GM18505 (cell line): ENCODE results near the gene ANKLE1.
A peak's percentile ranks its signal among the peaks of the same experiment; 100 is the strongest.

Source experiments
- ATAC-seq: cut with Tn5 transposase; IDR thresholded peaks from one replicate; pipeline ENCODE4 v1.9.1; 2021; ENCODE audit not compliant: unreplicated experiment
- POLR2A ChIP-seq: IDR thresholded peaks from 4 replicates; pipeline ENCODE4 v1.6.1; 2011; ENCODE audit warnings: borderline replicate concordance; ENCODE audit not compliant: insufficient read depth, insufficient read length; ENCODE audit errors: extremely low read depth

Gene ANKLE1

DNA sequence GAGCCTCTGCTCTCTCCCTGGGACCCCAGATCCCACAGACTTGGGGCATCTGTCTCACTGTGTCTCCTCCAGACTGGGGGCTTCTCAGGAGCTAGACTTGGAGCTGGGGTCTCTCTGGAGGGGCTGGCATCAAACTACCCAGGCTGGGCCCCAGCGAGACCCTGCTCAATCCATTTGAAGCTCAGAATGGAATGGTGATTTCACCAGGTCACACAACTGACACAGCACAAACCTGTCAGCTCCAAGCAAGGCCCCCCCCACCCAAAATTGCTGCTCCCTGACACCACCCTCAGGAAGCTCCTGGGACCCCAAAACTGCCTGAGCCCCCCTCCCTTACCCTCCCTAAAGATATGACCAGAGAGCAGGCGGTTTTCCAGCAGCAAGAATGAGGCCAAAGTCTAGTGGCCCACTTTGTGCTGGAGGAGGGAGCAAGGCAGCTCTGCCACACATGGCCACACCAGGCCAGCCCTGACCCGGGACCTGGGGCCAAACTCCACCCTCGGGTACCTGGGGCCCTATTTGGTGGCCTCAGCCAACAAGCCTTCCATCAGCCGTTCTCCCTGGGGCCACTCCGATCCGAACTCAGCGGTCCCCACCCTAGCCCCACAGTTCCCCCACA is 38.4 kb upstream of the ANKLE1 start:
- TF ChIP-seq POLR2A, result no peak
- ATAC-seq, result no peak

DNA sequence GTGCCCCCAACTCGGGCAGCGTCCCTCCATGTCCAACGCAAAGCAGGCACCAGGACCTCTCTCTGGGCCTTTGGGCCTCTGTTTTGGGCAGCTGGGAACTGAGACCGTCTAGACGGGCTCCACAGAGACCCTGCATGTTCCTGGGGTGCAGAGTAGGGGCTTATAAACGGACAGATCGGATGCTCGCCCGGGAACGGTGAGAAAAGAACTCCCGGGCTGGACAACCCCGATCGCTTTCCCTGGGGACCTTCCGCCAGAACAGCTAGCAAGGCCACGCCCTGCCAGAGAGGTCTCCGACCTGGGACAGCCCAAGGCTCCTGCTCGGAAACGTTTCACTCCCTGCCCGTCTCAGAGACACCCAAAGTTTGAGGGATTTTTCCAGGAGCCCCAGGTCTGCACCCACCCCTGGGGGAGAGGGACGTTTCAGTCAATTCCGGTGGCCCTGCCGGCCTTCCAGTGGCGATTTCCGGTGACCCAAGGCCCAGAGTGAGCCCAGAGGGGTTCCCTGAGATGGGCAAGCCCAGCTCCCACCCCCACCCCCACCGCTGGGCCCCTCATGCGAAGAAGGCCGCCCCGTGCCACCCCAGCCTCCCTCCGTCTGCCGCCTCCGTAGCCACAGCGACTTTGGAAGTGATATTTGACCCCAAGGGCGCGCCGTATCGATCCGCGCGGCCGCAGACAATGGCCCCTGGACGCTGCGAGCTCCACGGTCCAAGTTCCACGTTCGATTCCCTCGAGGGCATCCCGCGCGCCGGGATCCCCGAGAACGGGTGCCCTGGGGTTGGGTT is 37.7 kb upstream of the ANKLE1 start:
- ATAC-seq, result no peak
- TF ChIP-seq POLR2A, result no peak

DNA sequence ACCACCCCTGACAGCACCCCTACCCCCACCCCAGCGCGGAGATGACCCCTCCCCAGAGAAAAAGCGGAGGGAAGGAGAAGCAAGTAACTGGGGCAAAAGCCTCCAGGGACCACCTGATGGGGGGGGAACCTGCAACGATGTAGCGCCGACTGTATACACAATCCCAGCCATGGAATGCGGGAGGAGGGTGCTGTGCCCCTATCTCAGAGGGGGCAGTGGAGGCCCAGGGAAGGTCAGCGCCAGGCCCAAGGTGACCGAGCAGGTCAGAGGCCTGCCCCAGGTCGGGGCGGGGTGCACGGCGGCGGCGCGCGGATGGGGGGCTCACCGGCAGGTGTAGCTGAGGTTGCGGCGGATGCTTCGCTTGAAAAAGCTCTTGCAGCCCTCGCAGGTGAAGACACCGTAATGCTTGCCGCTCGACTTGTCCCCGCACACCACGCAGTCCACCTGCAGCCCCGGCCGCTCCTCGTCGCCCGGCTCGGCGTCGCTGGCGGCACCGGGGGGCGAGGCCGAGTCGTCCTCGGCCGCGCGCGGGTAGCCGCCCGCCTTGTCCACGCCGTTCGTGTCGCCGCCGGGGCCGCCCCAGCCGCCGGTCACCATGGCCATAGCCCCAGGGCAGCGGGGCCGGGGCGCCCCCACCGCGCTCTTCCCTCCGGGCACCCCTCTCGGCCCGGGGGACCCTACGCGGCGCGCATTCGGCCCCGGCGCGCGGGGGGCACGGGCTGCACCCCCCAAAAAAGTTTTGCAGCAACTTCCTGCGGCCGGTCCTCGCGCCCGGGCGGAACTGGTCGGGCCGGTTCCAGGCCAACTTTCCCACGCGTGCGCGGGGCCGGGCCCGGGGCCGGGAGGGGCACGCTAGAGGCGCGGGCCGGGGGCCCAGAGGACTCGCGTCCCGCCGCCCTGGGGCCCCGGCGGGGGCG is 36.8 kb upstream of the ANKLE1 start:
- TF ChIP-seq POLR2A, result no peak
- peak; percentile 16 for ATAC-seq

DNA sequence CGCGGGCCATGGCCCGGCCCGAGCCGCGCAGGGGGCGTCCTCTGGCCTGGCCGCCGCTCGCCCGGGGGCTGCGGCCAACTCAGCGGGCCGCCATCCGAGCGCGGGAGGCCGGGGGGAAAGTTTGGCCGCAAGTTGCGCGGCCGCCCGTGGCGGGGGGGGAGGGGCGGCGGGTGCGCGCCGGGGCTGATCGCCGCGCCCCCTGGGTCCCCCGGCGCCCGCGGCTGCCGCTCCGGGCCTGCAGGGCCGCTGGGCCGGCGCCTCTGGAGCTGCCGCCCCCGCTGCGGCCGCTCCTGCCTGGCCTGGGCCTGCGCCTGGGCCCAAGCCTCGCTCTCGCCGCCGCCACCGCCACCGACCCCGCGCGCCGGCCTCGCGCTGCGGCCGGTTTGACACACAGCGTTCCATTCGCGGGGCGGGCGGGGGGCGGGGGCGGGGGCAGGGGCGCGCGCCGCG is 36.1 kb upstream of the ANKLE1 start, which contains the start of gene NR2F6:
TSS of gene NR2F6 (minus strand) at position 385 of the 450 bp plus-strand sequence. CDS start 699 bp downstream, outside the sequence.
- peak; percentile 26 for ATAC-seq
- TF ChIP-seq POLR2A, result no peak

DNA sequence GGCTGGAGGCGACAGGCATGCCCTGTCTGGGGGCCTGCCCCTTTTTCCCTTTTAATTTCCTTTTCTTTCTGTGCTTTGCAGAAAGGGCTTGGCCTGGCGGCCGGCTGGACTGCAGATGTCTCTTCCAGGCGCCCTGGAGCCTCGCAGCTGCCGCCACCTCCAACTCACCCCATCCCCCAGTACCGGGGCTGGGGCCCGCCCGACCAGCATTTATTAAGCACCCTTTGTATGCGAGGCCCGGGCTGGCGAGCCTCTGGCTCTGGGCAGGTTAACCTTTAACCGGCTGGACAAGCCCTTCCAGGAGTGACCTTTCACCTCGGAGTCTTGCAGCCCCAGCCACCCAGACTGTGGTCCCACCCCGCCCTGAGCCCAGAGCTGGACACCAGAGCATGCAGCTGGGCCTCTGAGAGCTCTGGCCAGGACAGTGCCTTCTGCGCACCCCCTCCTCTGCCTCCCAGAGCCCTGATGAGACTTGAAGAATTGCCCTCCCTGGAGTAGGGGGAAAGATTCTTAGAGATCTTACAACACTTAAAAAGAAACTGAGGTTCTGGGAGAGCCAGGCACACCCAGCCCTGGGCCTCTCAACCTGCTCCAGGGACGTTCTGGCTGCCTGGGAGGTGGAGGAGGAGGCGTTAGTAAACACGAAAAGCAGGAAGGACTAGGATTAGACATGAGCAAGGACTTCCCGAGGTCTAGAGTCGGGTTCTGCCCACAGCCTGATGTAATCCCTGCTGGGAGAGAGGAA is 34.8 kb upstream of the ANKLE1 start:
- peak; percentile 5 for ATAC-seq

DNA sequence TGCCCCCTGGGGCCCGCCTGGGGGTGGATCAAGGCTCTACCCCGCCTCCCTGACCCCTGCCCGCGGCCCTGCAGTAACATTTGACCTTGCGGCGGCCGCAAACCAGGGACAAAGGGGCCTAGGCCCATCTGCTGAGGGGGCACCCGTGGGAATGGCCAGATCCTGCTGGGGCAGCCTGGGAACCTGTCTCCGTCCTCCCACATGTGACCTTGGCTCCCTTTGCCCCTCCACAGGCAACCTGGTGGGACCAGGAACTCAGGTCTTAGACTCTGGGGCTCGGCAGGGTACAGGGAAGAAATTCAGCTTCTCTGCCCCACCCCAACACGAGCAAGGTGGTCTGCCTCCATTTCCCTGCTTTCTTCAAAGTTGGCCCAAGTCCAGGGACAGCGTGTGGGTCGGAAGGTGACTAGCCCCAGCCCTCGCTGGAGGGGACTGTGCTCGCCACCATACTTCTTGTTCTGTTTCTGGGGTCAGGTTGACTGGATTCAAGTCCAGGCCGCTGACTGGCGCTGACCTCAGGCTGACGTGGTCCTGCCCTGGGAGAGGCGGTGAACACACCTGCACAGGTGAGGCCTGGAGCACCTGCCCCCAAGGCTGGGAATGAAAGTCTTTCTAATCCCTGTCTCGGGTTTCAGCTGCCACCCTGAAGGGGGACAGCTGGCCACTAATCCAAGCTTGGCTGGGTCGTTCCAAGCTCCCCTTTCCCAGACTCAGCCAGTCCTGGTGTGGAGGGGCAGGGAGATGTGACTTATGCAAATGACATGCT is 33.5 kb upstream of the ANKLE1 start:
- no peak for TF ChIP-seq POLR2A
- ATAC-seq, result no peak

More for the DNA sequence above, 34.8 kb upstream of the ANKLE1 start:
- TF ChIP-seq POLR2A, result no peak

DNA sequence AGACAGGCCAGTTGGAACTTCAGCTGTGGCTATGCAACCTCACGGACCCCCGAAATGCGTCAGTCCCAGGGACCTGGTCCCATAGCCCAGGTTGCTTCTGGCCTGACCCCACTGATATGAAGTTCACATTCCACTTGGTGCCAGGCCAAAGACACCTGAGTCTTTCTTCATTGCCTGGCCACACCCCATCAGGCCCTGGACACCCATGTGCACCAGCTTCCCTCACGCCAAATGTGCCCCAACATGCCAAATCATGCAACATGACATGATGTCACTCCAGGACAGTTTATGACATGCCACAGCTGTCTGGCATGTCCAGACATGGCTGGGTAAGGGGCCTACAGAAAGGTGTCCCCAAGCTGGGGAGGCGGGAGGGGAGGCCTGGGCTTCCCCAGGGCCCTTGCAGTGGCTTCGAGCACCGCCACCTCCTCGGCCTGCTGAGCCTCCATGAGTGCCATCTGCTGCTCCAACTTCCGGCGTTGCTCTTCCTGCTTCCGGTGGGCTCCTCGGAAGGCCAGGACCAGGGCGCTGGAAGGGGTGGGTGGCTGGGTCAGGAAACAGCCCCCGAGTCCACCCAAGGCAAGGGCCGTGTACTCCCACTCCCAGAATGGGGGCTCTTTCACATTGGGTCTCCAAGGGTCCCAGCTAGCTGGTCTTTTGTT is 31.7 kb upstream of the ANKLE1 start:
- TF ChIP-seq POLR2A, result no peak
- ATAC-seq, result no peak

DNA sequence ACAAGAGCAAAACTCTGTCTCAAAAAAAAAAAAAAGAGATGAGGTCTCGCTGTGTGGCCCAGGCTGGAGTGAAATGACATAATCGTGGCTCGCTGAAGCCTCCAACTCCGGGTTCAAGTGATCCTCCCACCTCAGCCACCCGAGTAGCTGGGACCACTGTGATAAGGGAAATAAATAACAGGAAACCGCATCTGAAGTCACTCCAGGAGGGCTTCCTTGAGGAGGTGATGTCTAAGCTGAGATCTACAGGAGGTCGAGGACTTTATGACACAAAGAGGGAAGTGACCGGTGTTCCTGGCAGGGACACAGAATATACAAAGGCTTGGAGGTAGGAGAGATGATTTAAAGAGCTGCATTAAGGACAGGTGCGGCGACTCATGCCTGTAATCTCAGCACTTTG is 27.1 kb upstream of the ANKLE1 start:
- TF ChIP-seq POLR2A, result no peak
- ATAC-seq, result no peak

DNA sequence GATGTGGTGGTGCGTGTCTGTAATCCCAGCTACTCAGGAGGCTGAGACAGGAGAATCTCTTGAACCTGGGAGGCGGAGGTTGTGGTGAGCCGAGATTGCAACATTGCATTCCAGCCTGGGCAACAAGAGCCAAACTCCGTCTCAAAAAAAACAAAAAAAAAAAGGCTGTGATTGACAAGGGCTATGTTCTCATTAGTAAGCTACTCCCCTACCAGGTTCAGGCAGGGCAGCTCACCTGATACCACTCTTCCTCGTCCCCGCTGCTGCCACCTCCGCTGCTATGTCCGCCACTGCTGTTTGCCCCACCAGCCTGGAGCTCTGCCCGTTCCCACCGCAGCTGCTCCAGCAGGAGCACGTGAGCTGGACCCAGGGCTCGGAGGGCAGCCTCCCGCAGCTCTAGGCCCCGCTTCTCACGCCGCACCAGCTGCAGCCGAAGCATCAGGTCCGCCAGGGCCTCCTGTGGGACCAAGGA is 26.5 kb upstream of the ANKLE1 start:
- TF ChIP-seq POLR2A, result no peak
- no peak for ATAC-seq

DNA sequence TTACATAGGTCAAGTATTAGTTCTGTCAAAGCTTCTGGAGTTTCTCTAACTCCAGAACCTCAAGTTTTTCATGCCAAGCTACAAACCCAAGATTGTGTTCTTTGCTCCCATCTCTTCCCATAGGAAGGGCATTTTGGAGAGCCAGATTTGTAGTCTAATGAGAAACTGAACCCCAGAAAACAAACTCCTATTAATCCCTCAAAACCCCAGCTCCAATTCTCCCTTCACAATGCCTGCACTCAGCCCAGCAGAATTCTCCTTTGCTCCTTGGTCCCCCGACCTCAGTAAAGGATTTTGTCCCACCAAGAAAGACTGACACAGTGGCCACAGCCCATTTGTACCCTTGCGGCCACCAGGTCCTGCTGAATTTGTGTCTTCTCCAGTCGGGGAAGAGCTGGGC is 25.6 kb upstream of the ANKLE1 start:
- ATAC-seq, result no peak
- TF ChIP-seq POLR2A, result no peak

DNA sequence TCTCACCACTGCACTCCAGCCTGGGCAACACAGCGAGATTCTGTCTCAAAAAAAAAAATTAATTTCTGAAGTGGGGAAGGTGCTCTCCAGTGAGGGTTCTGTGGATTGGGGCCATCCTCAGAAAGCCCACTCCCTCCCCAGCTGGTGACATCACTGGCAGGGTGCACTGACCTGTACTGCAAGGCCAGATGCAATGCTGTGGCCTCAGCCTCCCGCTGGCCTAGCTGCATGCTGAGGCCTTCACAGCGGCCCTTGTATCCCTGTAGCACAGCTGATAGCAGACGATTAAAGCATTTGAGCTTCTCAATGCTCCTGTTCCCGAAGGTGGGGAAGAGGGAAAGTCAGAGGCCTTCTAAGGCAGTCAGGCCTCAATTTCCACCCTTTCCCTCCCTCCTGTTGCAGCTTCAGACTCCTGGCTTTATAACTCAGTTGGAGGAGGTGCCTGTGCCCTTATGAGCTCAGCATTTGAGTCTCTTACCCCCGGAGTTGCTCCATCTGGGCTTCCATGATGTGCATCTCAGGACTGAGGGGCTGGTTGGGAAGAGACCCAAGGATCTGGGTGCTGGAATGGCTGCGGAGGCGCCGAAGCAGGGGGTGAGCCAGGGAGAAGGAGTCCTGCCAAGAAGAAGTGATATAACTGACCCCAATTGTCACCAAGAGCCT is 22.5 kb upstream of the ANKLE1 start:
- TF ChIP-seq POLR2A, result no peak
- no peak for ATAC-seq

DNA sequence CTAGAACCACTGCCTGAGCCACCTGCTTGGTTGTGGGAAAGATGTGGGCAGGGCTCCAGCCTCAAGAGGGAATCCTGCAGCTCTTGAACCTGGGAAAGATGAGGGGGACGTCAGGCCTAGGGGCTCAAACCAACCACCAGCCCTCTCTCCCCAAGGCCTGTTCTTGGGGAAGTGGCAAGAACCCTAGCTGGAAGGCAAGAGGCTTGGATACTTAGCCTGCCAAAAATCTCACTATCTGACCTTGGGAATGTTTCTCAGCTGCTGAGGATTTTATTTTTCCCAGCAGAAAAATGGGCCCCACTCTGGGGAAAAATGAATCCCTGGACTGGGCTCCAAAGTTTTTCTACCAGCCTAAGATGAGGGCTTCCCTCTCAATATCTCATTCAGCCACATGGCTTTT is 21.8 kb upstream of the ANKLE1 start:
- TF ChIP-seq POLR2A, result no peak
- ATAC-seq, result no peak
